Activated CD8-positive, alpha-beta memory T cell treated with anti-CD3 and anti-CD28 coated beads, Interleukin-2, amount 10 ng/mL, durations not matched to agents 7 days and 5 days (primary cell): ENCODE results near the gene IP6K1. TPM values are rescaled to one million over a fixed set of nuclear protein-coding genes. Genes with fewer than 3 reads are reported as not detected.

Experiments used
- ATAC-seq: fragments of 150-1000 bp; cut with Tn5 transposase; one replicate; pipeline ENCODE4 v1.10.0; 2021; ENCODE audit warnings: moderate library complexity
- CTCF ChIA-PET: fragments of 350-600 bp; sonication (Branson Sonifier 250); formaldehyde crosslinking; loops from one replicate; lab custom pipeline; 2021; ENCODE audit warnings: antibody characterized with exemption; lab: Charles Lee
- DNase-seq: peaks from one replicate; pipeline ENCODE4 v3.0.0-alpha.2; 2020
- H3K27ac Mint-ChIP-seq: one replicate; pipeline ENCODE4 v1.8.0; 2021; ENCODE audit warnings: mild to moderate bottlenecking, mixed read lengths
- H3K27me3 Mint-ChIP-seq: one replicate; pipeline ENCODE4 v1.8.0; 2021; ENCODE audit warnings: mixed read lengths
- H3K36me3 Mint-ChIP-seq: one replicate; pipeline ENCODE4 v1.8.0; 2021; ENCODE audit warnings: mild to moderate bottlenecking, mixed read lengths
- H3K4me1 Mint-ChIP-seq: one replicate; pipeline ENCODE4 v1.8.0; 2021; ENCODE audit warnings: mixed read lengths
- H3K4me3 Mint-ChIP-seq: one replicate; pipeline ENCODE4 v1.8.0; 2021; ENCODE audit warnings: mild to moderate bottlenecking, moderate library complexity, mixed read lengths
- H3K9me3 Mint-ChIP-seq: one replicate; pipeline ENCODE4 v1.8.0; 2022; ENCODE audit warnings: low read depth, mixed read lengths
- microRNA-seq: library from miRNA; unstranded; fragments of <30 nt; microRNA quantifications from one replicate; pipeline ENCODE4 v1.2.0, GENCODE V29; 2022
- total RNA-seq, 2 experiments: library from RNA; stranded (reverse); gene quantifications; one replicate each; pipeline ENCODE4 v1.2.3, GENCODE V29; 2021

The IP6K1 gene
- total RNA-seq, 2 experiments from 2014 or later, result 38.3 to 41.0 TPM

GRCh38 chr3:49681543-49681942, 104.8 kb downstream of the IP6K1 start:
- Mint-ChIP-seq H3K9me3 (no peaks in the 10 kb centered on the region), H3K27ac (no peak overlapping the region), H3K36me3 (peaks cover 17% of the 10 kb centered on the region), H3K27me3 (no peaks in the 10 kb centered on the region), H3K4me3 (no peak overlapping the region), H3K4me1 (peaks cover 7% of the 10 kb centered on the region)
- no peak for DNase-seq
- ATAC-seq, result no peak
- CTCF ChIA-PET, result no interaction called here

- Mint-ChIP-seq H3K4me1 (peaks cover 9% of the 10 kb centered on the region), H3K9me3 (no peaks in the 10 kb centered on the region), H3K27ac (no peak overlapping the region), H3K36me3 (peaks cover 18% of the 10 kb centered on the region), H3K4me3 (no peak overlapping the region), H3K27me3 (no peaks in the 10 kb centered on the region)
- no peak for DNase-seq
- no peak for ATAC-seq
- CTCF ChIA-PET, result no interaction called here
Measured at GRCh38 chr3:49681232-49681522, 105.2 kb downstream of the IP6K1 start.

- Mint-ChIP-seq H3K9me3 (no peaks in the 10 kb centered on the region), H3K27me3 (no peaks in the 10 kb centered on the region), H3K4me3 (no peak overlapping the region), H3K36me3 (peaks cover 21% of the 10 kb centered on the region), H3K4me1 (peaks cover 13% of the 10 kb centered on the region), H3K27ac (no peak overlapping the region)
- no peak for DNase-seq
- ATAC-seq, result no peak
- CTCF ChIA-PET, result no interaction called here
Measured at GRCh38 chr3:49680493-49681231, 105.7 kb downstream of the IP6K1 start.

GRCh38 chr3:49675912-49676311, 110.4 kb downstream of the IP6K1 start:
- peaks cover 34% of the 10 kb centered on the region for H3K4me1 Mint-ChIP-seq
- ATAC-seq, result no peak

GRCh38 chr3:49674497-49674983, 111.8 kb downstream of the IP6K1 start:
- Mint-ChIP-seq H3K4me3 (peak overlapping the region; percentile 96), H3K9me3 (no peaks in the 10 kb centered on the region), H3K36me3 (peaks cover 13% of the 10 kb centered on the region), H3K4me1 (peaks cover 34% of the 10 kb centered on the region), H3K27me3 (no peaks in the 10 kb centered on the region), H3K27ac (peak overlapping the region; percentile 99)
- DNase-seq, result no peak
- CTCF ChIA-PET, result no interaction called here
- ATAC-seq, result peak; percentile 22

More at GRCh38 chr3:49675912-49676311, 110.4 kb downstream of the IP6K1 start:
- Mint-ChIP-seq H3K27me3 (no peaks in the 10 kb centered on the region), H3K27ac (no peak overlapping the region), H3K4me3 (no peak overlapping the region), H3K9me3 (no peaks in the 10 kb centered on the region), H3K36me3 (peaks cover 17% of the 10 kb centered on the region)
- CTCF ChIA-PET, result interaction anchor here (3.6 kb wide), 1 partner anchor 136 kb away, joined by 21 read pairs; no protein-coding TSS in a partner anchor
- no peak for DNase-seq

Small RNAs within 50 kb of the gene (microRNA-seq; reads per million reads assigned to microRNA genes)
- 1.7 reads per million for gene MIR5193

Other genes with a start within 250 kb of the IP6K1 start
- under 1 TPM; 0.12 TPM for gene BSN, start 232.1 kb downstream of the IP6K1 start, total RNA-seq
- gene APEH, start 112.2 kb downstream of the IP6K1 start, total RNA-seq, result 100 to 1,000 TPM; 150 to 172 TPM
- 1 to 10 TPM; 7.3 to 9.3 TPM for gene MST1, start 97.1 kb downstream of the IP6K1 start, total RNA-seq
- gene RNF123, start 97.0 kb downstream of the IP6K1 start, total RNA-seq, result 10 to 100 TPM; 50.0 to 58.9 TPM
- 1 to 10 TPM in 1 of 2 experiments, under 1 TPM in 1; 0.19 to 1.2 TPM for gene AMIGO3, start 66.9 kb downstream of the IP6K1 start, total RNA-seq
- gene GMPPB, start 62.6 kb downstream of the IP6K1 start, total RNA-seq, result 10 to 100 TPM; 46.6 to 47.9 TPM
- under 1 TPM in 1 of 2 experiments, not detected in 1; 0.16 TPM for gene CDHR4, start 13.3 kb upstream of the IP6K1 start, total RNA-seq
- gene INKA1, start 16.7 kb upstream of the IP6K1 start, total RNA-seq, result under 1 TPM; 0.73 to 0.85 TPM
- gene UBA7, start 27.4 kb upstream of the IP6K1 start, total RNA-seq, result 100 to 1,000 TPM; 149 to 212 TPM
- gene TRAIP, start 70.0 kb upstream of the IP6K1 start, total RNA-seq, result 10 to 100 TPM; 27.3 to 32.0 TPM
- not detected for gene CAMKV, start 83.4 kb upstream of the IP6K1 start, total RNA-seq
- gene MST1R, start 117.3 kb upstream of the IP6K1 start, total RNA-seq, result 1 to 10 TPM; 1.2 to 2.5 TPM
- gene MON1A, start 143.3 kb upstream of the IP6K1 start, total RNA-seq, result 10 to 100 TPM; 13.0 to 15.8 TPM
- gene RBM6, start 153.6 kb upstream of the IP6K1 start, total RNA-seq, result 100 to 1,000 TPM; 108 to 142 TPM